LNCAP (cell line): Measurements from ENCODE around the gene CGB2.

Source experiments
- CTCF ChIP-seq: fragments of 450-650 bp; IDR thresholded peaks from 2 replicates; pipeline ENCODE4 v1.5.1; 2017; ENCODE audit warnings: mild to moderate bottlenecking

CGB2 gene

GRCh38 chr19:48997972-48998371 lies 33.7 kb upstream of the CGB2 start:
- peak; percentile 29; the same call in 1 of the 2 replicates for TF ChIP-seq CTCF

GRCh38 chr19:48999481-49000325 lies 32.0 kb upstream of the CGB2 start:
- peak; percentile 32; the same call in 1 of the 2 replicates for TF ChIP-seq CTCF

- no peak for TF ChIP-seq CTCF
Observed at GRCh38 chr19:49004133-49004532, 27.6 kb upstream of the CGB2 start.

GRCh38 chr19:49004964-49005614 lies 26.6 kb upstream of the CGB2 start:
- no peak for TF ChIP-seq CTCF

GRCh38 chr19:49006905-49007304 lies 24.8 kb upstream of the CGB2 start:
- no peak for TF ChIP-seq CTCF

GRCh38 chr19:49009828-49010227 lies 21.9 kb upstream of the CGB2 start:
- no peak for TF ChIP-seq CTCF

GRCh38 chr19:49010453-49010852 lies 21.2 kb upstream of the CGB2 start:
- no peak for TF ChIP-seq CTCF
